ENCODE data around the gene VTI1A. TPM values are rescaled to one million over a fixed set of nuclear protein-coding genes. Genes with fewer than 3 reads are reported as not detected.

Gene VTI1A
- total and polyA plus RNA-seq, 9 donors, result 8.8 to 23.5 (median 13.4) TPM

DNA sequence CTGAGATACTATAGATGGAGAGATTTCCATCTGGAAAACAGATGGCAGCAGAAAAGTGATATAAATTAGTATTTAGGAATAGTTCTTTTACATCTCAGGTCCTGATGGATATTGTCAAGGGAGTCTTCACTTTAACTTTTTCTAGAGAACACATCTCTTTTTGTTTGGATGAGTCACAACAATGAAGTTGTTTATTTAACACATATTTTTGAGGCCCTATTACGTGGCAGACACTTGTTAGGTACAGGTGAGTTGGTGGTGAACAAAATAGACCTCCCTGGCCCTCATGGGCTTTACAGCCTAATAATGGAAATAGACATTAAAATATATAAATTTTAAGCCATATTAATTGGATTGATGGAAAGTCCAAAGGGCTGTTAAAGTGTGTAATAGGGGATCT, 168.3 kb downstream of the VTI1A start:
- DNase-seq, result no peak
- Histone ChIP-seq H3K9me3 (replicated peaks; ENCODE audit: control insufficient read depth, low read depth, low read length) (peaks cover 3% of the 10 kb centered on the region), H3K27me3 (ENCODE audit: control insufficient read depth, insufficient read depth, low read length) (no peaks in the 10 kb centered on the region), H3K36me3 (ENCODE audit: control insufficient read depth, insufficient read depth, low read length) (no peaks in the 10 kb centered on the region), H3K27ac (ENCODE audit: low read length) (no peak overlapping the region), H3K4me1 (ENCODE audit: control insufficient read depth, insufficient read depth, low read length) (no peaks in the 10 kb centered on the region), H3K4me3 (ENCODE audit: low read length) (no peak overlapping the region)
- WGBS (ENCODE audit: insufficient coverage), result no CpG with 5 or more reads among the region's 1 CpG

DNA sequence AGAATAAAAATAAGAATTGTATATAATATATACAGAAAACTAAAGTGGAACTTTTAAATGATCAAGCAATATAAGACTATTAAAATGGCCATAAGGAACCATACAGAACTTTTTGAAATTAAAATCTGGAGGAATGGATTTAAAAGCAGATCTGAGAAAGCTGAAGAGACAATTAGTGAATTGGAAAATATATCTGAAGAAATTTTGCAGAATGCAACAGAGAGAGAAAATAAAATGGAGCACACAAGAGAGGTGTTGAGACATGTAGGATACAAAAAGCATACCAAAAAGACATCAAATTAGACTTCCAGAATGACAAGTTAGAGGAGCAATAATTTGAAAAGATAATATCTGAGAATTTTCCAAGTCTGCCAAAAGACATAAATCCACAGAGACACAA, 169.6 kb downstream of the VTI1A start:
- no peak overlapping the region for H3K27ac ChIP-seq (ENCODE audit: low read length)
- no peak overlapping the region for H3K4me3 ChIP-seq (ENCODE audit: low read length)
- peaks cover 3% of the 10 kb centered on the region for H3K9me3 ChIP-seq (replicated peaks; ENCODE audit: control insufficient read depth, low read depth, low read length)
- no peaks in the 10 kb centered on the region for H3K36me3 ChIP-seq (ENCODE audit: control insufficient read depth, insufficient read depth, low read length)
- no peak for DNase-seq
- no peaks in the 10 kb centered on the region for H3K4me1 ChIP-seq (ENCODE audit: control insufficient read depth, insufficient read depth, low read length)
- H3K27me3 ChIP-seq (ENCODE audit: control insufficient read depth, insufficient read depth, low read length), result no peaks in the 10 kb centered on the region

DNA sequence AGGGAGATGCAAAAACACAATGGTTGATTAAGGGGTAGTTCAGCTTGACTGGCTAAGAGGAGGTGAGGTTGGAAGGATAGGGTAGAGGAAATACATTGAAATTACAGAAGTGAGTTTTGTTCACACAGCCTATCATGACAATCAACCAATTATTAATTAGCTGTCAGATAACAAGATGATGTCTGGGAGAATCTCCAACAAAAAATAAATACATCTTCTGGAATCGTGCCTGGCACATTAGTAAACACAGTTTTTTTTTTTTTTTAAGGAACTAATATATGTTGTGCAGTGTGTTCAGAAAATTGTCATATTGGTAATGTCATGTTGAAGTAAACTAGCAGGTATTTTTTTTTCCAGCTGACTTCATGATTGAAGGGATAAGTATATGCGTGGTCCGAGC, 171.8 kb downstream of the VTI1A start:
- Histone ChIP-seq H3K4me3 (ENCODE audit: low read length) (no peak overlapping the region), H3K36me3 (ENCODE audit: control insufficient read depth, insufficient read depth, low read length) (no peaks in the 10 kb centered on the region), H3K27me3 (ENCODE audit: control insufficient read depth, insufficient read depth, low read length) (no peaks in the 10 kb centered on the region), H3K27ac (ENCODE audit: low read length) (no peak overlapping the region), H3K4me1 (ENCODE audit: control insufficient read depth, insufficient read depth, low read length) (no peaks in the 10 kb centered on the region), H3K9me3 (replicated peaks; ENCODE audit: control insufficient read depth, low read depth, low read length) (peaks cover 3% of the 10 kb centered on the region)
- DNase-seq, result no peak
- 95% methylated on average over 2 of the region's 3 CpGs for WGBS (ENCODE audit: insufficient coverage)

DNA sequence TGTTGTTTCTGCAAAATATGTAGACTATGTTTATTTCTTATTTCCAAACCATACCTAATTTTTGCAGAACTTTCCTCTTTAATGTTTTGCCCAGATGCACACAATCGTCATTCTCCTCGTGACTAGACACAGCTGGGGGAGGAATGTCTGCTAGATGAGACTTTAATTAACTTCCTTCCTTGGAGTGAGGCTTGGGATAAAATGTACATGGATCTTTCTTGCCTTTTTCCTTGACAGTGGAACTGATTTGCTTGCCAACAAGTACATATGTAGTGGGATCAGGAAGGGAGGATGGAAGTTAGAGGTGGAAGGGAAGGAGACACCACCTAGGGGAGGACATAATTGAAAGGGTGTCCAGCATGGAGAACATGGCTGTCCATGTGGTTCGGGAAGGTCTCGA, 172.5 kb downstream of the VTI1A start:
- Histone ChIP-seq H3K36me3 (ENCODE audit: control insufficient read depth, insufficient read depth, low read length) (no peaks in the 10 kb centered on the region), H3K4me3 (ENCODE audit: low read length) (no peak overlapping the region), H3K27ac (ENCODE audit: low read length) (no peak overlapping the region), H3K4me1 (ENCODE audit: control insufficient read depth, insufficient read depth, low read length) (no peaks in the 10 kb centered on the region), H3K9me3 (replicated peaks; ENCODE audit: control insufficient read depth, low read depth, low read length) (peaks cover 3% of the 10 kb centered on the region), H3K27me3 (ENCODE audit: control insufficient read depth, insufficient read depth, low read length) (no peaks in the 10 kb centered on the region)
- no CpG with 5 or more reads among the region's 4 CpGs for WGBS (ENCODE audit: insufficient coverage)
- peak; percentile 44 for DNase-seq

DNA sequence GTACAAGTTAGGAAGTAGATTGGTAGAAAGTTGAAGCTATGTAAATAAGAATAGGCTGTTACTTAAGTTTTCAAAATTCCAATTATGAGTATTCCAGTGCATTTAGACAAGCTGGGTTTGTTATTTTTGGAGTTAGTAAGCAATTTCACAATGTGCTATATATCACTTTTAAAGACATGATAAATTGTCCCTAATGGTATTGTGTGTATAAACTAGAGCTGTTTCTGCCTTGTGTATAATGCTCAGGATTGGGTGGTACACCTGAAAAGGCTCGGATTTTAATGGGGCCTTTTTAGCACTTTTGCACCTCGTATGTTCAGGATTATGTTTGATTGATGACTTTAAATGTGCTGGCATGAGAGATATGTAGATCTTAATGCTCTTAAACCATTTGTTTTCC, 175.8 kb downstream of the VTI1A start:
- Histone ChIP-seq H3K36me3 (ENCODE audit: control insufficient read depth, insufficient read depth, low read length) (no peaks in the 10 kb centered on the region), H3K27ac (ENCODE audit: low read length) (no peak overlapping the region), H3K9me3 (replicated peaks; ENCODE audit: control insufficient read depth, low read depth, low read length) (no peaks in the 10 kb centered on the region), H3K27me3 (ENCODE audit: control insufficient read depth, insufficient read depth, low read length) (no peaks in the 10 kb centered on the region), H3K4me3 (ENCODE audit: low read length) (no peak overlapping the region), H3K4me1 (ENCODE audit: control insufficient read depth, insufficient read depth, low read length) (no peaks in the 10 kb centered on the region)
- no peak for DNase-seq
- no CpG with 5 or more reads among the region's 2 CpGs for WGBS (ENCODE audit: insufficient coverage)

DNA sequence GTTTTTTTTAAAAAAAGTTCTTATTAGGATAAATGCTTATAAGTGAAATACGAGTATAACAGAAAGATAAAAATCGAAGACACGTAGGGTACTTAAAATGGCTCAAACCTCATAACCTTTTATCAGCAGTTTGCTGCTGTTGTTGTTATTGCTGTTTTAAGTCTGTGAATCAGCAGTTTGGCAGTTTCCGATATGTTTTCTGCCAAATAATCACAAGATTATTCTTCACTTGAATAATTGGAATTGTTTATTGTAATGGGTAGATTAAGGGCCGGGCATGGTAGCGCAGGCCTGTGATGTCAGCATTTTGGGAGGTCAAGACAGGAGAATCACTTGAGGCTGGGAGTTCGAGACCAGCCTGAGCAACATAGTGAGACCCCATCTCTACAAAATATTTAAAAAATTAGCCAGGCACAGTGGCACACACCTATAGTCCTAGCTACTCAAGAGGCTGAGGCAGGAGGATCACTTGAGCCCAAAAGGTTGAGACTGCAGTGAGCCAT, 177.6 kb downstream of the VTI1A start:
- WGBS (ENCODE audit: insufficient coverage), result no CpG with 5 or more reads among the region's 7 CpGs
- Histone ChIP-seq H3K9me3 (replicated peaks; ENCODE audit: control insufficient read depth, low read depth, low read length) (no peaks in the 10 kb centered on the region), H3K36me3 (ENCODE audit: control insufficient read depth, insufficient read depth, low read length) (no peaks in the 10 kb centered on the region), H3K27me3 (ENCODE audit: control insufficient read depth, insufficient read depth, low read length) (no peaks in the 10 kb centered on the region), H3K27ac (ENCODE audit: low read length) (no peak overlapping the region), H3K4me1 (ENCODE audit: control insufficient read depth, insufficient read depth, low read length) (peaks cover 4% of the 10 kb centered on the region), H3K4me3 (ENCODE audit: low read length) (no peak overlapping the region)
- DNase-seq, result no peak

DNA sequence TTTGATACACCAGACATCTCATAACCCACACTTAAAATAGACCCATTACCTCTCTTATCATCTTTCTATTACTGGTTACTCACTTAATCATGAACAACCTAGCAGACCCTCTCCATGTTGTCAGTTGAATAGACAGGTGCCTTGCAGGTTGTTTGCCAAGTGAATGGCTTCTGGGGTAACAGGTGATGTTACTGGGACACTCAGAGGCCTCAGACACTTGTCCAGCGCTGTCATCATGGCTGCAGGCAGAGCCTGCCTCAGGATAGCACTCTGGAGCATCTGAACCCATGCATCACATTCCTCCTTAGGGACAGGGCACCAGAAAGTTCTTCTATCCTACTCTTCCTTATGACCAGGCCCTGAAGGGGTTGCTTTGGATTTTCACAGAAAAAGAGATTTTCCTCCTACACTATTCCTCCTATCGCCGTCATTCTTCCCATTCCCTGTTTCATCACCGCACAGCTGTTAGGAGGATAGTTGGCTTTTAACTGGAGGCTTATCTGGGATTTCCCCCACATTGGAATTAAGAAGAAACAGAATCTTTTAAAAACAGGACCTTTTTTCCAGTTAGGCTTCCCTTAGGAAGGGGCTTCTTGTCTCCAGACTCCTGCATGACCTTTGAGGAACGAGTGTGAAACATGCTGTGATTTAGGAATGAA, 182.1 kb downstream of the VTI1A start:
- DNase-seq, result peak; percentile 37

DNA sequence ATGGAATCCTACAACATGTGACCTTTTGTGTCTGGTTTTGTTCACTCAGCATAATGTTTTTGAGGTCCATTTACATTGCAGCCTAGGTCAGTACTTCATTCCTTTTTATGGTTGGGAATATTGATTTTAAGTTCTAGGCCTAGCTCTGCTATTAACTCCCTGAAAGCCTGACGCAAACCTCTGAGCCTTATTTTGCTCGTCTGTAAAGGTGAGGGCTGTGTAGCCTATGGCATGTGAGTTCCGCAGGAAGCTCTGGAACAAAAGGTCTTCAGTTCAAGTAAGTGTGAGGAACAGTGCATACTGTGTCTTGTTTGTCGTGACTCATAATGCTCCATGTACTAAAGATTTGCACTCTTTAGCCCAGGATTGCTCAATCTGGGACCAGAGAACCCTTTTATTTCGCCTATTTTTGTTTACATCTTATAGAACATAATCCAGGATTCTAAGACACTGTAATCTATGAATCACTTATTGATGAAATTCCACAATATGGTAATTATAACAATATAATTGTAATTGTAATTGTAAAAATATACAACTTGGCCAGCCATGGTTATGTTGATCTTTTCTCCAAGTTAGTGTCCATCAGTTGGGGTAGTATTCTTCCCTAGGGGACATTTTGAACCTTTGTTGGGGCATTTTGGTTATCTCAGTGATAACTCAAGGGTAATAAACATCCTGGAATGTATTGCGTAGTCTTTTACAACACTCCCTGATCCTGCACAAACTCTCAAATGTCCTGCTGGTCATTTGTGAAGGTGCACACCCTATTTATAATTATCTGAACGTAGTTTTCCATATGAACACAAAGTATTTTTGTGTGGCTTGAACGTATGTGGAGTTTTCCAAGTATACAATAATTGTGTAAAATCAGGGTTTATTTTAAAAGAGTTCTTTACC, 184.7 kb downstream of the VTI1A start:
- no peak for DNase-seq
- WGBS (ENCODE audit: insufficient coverage), result 89% methylated on average over 3 of the region's 8 CpGs
- no peak overlapping the region for H3K4me3 ChIP-seq (ENCODE audit: low read length)

More for the DNA sequence above, 182.1 kb downstream of the VTI1A start:
- Histone ChIP-seq H3K4me3 (ENCODE audit: low read length) (no peak overlapping the region), H3K27ac (ENCODE audit: low read length) (no peak overlapping the region), H3K36me3 (ENCODE audit: control insufficient read depth, insufficient read depth, low read length) (no peaks in the 10 kb centered on the region), H3K4me1 (ENCODE audit: control insufficient read depth, insufficient read depth, low read length) (peaks cover 4% of the 10 kb centered on the region), H3K9me3 (replicated peaks; ENCODE audit: control insufficient read depth, low read depth, low read length) (no peaks in the 10 kb centered on the region), H3K27me3 (ENCODE audit: control insufficient read depth, insufficient read depth, low read length) (no peaks in the 10 kb centered on the region)
- WGBS (ENCODE audit: insufficient coverage), result 100% methylated on average over 1 of the region's 5 CpGs

DNA sequence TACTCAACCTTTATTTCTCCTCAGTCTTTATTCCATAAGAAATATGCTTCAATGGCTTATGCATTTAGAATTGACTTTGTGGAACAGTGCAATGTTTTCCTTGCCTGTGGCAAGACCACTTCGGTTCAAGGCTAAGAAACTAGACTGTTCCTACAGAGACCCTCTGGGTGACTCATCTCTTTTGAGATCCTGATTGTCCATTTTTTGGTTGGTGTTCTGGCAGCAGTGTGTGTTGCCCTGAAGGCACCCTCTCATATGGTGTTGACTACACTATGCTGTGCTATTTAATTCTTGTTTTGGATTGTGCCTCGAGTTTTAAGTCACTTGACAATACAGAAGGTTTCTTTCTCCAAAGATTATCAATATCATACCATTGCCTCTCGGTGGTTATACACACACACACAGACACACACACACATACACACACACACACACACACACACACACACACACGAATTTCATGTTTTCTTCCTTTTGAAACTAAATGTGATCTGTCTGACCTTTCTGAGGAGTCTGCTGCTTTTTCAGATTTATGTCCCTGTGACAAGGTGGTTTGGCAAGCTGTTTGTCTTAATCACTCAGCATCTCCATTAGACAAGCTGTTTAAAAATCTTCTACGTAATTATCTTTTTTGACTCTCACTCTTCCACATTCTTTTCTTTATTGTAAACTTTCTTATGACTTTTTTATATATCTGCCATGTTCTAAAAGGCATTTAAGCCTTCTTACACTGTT, 187.2 kb downstream of the VTI1A start:
- H3K4me3 ChIP-seq (ENCODE audit: low read length), result no peak overlapping the region
- H3K27ac ChIP-seq (ENCODE audit: low read length), result no peak overlapping the region
- DNase-seq, result no peak
- no peaks in the 10 kb centered on the region for H3K36me3 ChIP-seq (ENCODE audit: control insufficient read depth, insufficient read depth, low read length)
- H3K27me3 ChIP-seq (ENCODE audit: control insufficient read depth, insufficient read depth, low read length), result no peaks in the 10 kb centered on the region
- WGBS (ENCODE audit: insufficient coverage), result 51% methylated on average over 2 of the region's 5 CpGs
- H3K4me1 ChIP-seq (ENCODE audit: control insufficient read depth, insufficient read depth, low read length), result peaks cover under 1% of the 10 kb centered on the region
- no peaks in the 10 kb centered on the region for H3K9me3 ChIP-seq (replicated peaks; ENCODE audit: control insufficient read depth, low read depth, low read length)

More for the DNA sequence above, 184.7 kb downstream of the VTI1A start:
- H3K27ac ChIP-seq (ENCODE audit: low read length), result no peak overlapping the region
- H3K36me3 ChIP-seq (ENCODE audit: control insufficient read depth, insufficient read depth, low read length), result no peaks in the 10 kb centered on the region
- peaks cover 4% of the 10 kb centered on the region for H3K4me1 ChIP-seq (ENCODE audit: control insufficient read depth, insufficient read depth, low read length)
- no peaks in the 10 kb centered on the region for H3K9me3 ChIP-seq (replicated peaks; ENCODE audit: control insufficient read depth, low read depth, low read length)
- H3K27me3 ChIP-seq (ENCODE audit: control insufficient read depth, insufficient read depth, low read length), result no peaks in the 10 kb centered on the region

DNA sequence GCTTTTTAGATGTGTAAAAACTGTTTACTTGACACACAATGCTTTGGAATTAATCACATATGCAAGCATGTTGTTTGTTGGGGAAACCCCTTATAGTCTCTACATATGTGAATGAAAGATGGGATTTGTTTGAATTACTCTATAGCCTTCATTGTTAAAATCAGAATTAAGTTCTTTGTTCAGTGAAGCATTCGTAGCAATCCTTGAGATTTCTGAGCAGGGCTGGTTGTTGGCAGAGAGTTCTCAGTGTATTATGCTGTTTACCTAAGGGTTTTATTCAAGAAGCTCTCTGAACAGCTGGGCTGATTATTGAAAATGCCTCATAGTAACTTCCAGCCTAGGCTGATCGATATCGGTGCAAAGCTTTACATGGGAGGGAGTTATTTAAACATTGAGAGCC, 190.9 kb downstream of the VTI1A start:
- H3K27me3 ChIP-seq (ENCODE audit: control insufficient read depth, insufficient read depth, low read length), result no peaks in the 10 kb centered on the region
- DNase-seq, result no peak
- H3K27ac ChIP-seq (ENCODE audit: low read length), result no peak overlapping the region
- no peaks in the 10 kb centered on the region for H3K9me3 ChIP-seq (replicated peaks; ENCODE audit: control insufficient read depth, low read depth, low read length)
- 29% methylated on average over 2 of the region's 3 CpGs for WGBS (ENCODE audit: insufficient coverage)
- H3K4me3 ChIP-seq (ENCODE audit: low read length), result no peak overlapping the region
- H3K4me1 ChIP-seq (ENCODE audit: control insufficient read depth, insufficient read depth, low read length), result no peaks in the 10 kb centered on the region
- no peaks in the 10 kb centered on the region for H3K36me3 ChIP-seq (ENCODE audit: control insufficient read depth, insufficient read depth, low read length)
